GM18868 (cell line): ENCODE measurements around the gene RDH5.
A peak's percentile ranks its signal among the peaks of the same experiment; 100 is the strongest.

Experiments used
- ATAC-seq: cut with Tn5 transposase; IDR thresholded peaks from one replicate; pipeline ENCODE4 v1.9.1; 2021; ENCODE audit warnings: mild to moderate bottlenecking, moderate library complexity; ENCODE audit not compliant: unreplicated experiment

RDH5 gene, protein sequence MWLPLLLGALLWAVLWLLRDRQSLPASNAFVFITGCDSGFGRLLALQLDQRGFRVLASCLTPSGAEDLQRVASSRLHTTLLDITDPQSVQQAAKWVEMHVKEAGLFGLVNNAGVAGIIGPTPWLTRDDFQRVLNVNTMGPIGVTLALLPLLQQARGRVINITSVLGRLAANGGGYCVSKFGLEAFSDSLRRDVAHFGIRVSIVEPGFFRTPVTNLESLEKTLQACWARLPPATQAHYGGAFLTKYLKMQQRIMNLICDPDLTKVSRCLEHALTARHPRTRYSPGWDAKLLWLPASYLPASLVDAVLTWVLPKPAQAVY

DNA sequence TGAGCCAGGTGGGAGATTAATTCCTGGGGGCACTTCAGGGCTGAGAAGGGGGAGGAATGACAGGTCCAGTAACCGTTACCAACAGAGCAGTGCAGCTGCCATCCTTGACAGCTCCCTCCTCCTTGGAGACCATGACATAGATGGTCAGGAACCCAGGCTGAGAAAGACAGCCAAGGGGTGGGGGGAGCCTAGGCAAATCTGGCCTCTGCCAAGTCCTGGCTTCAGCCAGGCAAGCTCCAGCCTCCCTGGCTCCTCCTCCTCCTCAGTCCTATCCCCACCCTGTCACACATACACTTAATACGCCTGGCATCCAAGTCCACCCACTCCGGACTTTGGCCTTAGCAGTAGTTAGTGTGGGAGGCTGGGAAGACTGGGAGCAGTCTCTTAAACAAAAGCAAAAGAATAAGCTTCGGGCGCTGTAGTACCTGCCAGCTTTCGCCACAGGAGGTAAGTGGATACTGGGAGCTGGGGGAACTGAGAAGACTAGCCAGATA lies at the start of gene RDH5:
Gene RDH5, plus strand, starts transcription at position 323 of the 494 bp plus-strand sequence. CDS start 792 bp downstream, outside the sequence.
- no peak for ATAC-seq

DNA sequence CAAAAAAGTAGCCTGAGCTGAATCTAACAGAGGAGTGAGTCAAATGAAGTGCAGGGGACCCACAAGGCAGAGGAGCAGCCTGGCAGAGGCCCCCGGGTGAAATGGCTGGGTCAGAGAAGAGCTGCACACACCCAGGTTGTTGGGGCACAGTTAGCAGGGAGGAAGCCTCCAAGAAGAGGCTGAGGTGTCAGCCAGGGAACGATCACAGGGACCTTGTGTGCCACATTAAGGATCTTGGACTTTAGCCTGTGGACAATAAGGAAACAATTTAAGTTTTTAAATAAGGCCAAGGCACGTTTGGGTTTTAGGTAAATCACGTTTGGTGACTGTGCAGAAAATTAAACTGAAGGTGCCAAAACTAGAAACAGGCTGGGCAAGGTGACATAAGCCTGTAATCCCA lies 48.4 kb upstream of the RDH5 start:
- no peak for ATAC-seq

DNA sequence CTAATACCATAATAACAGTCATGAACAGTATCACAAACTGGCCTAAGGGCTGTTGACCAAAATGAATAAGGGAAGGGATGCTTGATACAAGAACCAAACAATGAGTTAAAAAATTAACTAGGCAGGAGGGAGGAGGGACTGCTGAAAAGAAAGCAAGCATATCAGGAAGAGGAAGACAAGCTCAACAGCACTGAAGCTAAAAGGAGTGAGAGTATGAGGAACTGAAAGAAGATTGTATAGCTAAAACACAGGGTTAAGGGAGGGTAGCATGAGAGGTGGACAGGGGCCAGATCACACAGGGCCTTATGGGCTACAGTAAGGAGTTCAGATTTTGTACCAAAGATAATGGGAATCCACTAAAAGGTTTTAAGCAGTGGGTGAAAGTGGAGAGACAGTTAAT lies 46.6 kb upstream of the RDH5 start:
- ATAC-seq: peak; percentile 99

DNA sequence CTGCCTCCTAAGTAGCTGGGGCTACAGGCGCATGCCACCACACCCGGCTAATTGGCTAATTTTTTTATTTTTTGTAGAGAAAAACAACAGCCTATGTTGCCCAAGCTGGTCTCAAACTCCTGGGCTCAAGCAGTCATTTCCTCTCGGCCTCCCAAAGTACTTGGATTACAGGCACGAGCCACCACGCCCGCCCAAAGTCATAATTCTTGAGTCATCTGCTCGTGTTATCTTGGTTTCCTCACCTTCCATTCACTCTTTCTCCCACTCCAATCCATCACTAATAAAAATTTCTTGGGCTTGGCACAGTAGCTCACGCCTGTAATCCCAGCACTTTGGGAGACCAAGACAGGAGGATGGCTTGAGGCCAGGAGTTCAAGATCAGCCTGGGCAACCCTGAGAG lies 44.5 kb upstream of the RDH5 start:
- no peak for ATAC-seq

GRCh38 chr12:55676707-55677106 lies 43.5 kb upstream of the RDH5 start:
- ATAC-seq: no peak

DNA sequence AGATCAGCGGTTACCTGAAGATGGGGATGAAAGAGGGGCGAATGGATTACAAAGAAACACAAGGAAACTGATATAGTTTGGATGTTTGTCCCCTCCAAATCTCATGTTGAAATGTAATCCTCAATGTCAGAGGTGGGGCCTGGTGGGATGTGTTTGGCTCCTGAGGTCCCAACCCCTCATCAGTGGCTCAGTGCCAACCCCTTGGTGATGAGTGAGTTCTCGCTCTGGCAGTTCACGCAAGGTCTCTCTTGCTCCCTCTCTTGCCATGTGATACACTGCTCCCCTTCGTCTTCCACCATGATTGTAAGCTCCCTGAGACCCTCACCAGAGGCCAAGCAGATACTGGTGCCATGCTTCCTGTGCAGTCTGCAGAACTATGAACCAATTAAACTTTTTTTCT lies 40.5 kb upstream of the RDH5 start:
- ATAC-seq: no peak

- ATAC-seq: peak; percentile 52
Observed at GRCh38 chr12:55681142-55682077, 38.8 kb upstream of the RDH5 start.

DNA sequence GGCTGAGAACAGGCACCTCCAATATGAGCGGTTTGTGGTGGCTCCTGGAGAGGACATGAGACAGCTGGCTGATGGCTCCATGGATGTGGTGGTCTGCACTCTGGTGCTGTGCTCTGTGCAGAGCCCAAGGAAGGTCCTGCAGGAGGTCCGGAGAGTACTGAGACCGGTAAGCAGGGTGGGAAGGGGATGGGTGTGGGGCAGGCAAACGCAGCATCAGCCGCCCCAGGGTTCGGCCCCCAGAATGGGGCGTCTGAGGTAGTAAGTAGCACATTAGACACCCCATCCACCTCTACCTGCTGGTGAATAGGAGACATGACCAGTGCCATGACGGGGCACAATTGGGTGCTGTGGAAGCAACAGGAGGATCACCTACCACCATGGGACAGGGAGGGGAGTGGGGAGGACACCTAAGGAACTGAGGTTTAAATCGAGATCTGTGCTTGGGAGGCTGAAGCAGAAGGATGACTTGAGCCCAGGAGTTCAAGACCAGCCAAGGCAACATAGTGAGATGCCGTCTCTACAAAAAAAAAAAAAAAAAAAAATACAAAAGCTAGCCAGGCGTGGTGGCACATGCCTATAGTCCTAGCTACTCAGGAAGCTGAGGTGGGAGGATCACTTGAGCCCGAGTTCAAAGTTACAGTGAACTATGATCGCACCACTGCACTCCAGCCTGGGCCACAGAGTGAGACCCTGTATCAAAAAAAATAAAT lies 38.0 kb upstream of the RDH5 start:
- no peak for ATAC-seq

DNA sequence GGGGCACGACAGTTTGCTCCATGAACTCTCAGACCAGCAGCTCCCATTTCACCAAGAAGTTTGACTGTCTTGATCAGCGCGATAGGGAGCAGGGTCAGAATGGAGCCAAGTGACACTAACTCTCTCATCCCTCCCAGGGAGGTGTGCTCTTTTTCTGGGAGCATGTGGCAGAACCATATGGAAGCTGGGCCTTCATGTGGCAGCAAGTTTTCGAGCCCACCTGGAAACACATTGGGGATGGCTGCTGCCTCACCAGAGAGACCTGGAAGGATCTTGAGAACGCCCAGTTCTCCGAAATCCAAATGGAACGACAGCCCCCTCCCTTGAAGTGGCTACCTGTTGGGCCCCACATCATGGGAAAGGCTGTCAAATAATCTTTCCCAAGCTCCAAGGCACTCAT lies 36.5 kb upstream of the RDH5 start:
- ATAC-seq: no peak

DNA sequence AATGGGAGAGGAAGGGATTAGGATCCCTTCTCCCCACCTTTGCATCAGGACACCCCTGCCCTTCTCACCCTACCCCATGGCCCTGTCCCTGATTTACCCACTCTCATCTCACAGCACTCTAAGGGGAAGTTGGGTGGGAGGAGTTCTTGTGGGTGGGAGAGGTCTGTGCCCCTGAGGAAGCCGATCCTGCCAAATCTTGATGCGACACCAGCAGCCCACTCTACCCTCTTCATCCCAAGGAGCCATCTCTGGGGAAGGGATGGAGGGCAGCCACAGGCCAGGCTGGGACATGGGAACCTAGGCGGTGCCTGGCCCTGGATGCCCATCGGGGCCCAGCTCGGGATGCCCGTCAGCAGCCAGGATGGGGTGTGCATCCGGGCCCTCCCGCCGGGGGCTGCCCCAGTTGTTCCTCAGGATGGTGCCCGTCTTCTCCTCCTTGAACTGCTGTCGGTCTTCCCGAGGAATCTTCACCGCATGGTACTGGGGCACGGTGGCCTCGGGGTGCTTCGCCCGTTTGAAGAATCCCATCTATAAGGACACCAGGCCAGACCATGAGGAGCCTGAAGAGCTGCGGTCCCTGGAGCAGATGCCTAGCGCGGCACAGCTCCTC lies 35.3 kb upstream of the RDH5 start:
- no peak for ATAC-seq

- no peak for ATAC-seq
Observed at GRCh38 chr12:55685671-55686070, 34.5 kb upstream of the RDH5 start.

- ATAC-seq: no peak
Observed at GRCh38 chr12:55686366-55687010, 33.7 kb upstream of the RDH5 start.

- ATAC-seq: peak; percentile 74
Observed at GRCh38 chr12:55687746-55688145, 32.4 kb upstream of the RDH5 start.

DNA sequence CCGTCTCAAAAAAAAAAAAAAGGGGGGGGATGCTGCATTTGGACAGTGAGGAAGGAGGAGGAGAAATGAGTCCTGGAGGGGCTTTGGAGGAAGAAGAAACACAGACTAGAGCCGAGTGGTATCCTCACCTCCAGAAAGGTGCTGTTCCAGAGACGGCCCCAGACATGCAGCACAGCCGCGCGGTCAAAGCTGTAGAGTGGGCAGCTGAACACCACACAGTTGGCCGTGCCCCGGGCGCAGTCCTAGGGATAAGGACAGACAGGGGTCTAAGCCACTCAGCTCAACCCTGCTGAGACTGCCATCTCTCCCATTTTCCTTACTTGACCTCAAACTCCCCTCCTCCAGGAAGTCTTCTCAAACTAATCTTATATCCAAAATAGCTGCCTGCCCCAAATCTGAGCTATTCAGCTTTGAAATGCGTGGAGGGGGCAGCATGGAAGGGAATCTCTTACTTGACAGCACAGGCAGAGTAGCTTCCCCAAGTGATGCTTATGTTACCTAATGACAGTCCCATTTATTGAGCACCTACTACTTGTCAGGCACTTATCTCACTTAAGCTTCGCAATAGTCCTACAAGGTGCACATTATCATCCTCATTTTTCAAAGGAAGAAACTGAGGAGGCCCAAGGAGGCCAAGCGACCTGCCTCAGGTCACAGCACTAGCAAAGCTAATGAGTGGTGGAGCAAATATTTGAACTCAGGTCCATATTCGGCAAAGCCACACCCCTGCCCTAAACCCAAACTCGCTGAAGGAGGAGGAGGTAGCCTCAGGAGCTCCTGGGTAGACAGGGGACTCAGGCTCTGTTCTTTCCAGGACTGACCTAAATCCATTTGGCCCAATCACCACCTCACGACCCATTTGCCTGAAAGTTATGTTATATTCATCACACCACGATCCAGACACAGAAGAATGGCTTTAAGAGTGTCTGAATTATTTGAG lies 31.2 kb upstream of the RDH5 start:
- ATAC-seq: no peak

GRCh38 chr12:55692631-55693322 lies 27.4 kb upstream of the RDH5 start:
- ATAC-seq: no peak

- ATAC-seq: no peak
Observed at GRCh38 chr12:55693323-55694187, 26.6 kb upstream of the RDH5 start.

GRCh38 chr12:55694188-55694515 lies 26.0 kb upstream of the RDH5 start:
- ATAC-seq: no peak

DNA sequence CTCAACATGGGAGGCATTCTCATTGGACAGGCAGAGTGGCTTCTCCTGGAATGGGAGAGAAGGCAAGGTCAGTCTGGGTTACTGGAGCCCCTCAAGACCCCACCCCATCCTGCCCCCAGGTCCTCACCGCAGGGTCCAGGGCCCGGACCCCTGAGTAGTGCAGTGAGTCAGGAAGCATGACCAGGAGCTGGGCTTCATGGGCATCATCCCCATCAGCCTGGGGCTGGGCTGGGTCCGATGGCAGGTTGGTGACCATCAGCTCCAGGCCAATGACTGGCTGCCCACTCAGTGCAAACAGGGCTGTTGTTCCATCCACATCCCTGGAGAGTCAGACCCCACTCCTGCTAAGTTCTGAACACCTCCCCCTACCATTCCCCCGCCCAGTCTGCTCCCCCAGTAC lies 25.5 kb upstream of the RDH5 start:
- no peak for ATAC-seq
